ENCODE results near the gene ITPR1. TPM values are rescaled to one million over a fixed set of nuclear protein-coding genes. Genes with fewer than 3 reads are reported as not detected.

The ITPR1 gene
- polyA plus RNA-seq, 1 experiment, result 1.4 TPM

- Histone ChIP-seq H3K27me3 (ENCODE audit: control insufficient read depth, insufficient read depth, low read length) (no peaks in the 10 kb centered on the region), H3K36me3 (ENCODE audit: control insufficient read depth, insufficient read depth, low read length) (no peaks in the 10 kb centered on the region), H3K4me3 (ENCODE audit: low read depth, low read length) (no peak overlapping the region)
- POLR2A ChIA-PET, result no interaction called here
- TF ChIP-seq, protein P1, sequence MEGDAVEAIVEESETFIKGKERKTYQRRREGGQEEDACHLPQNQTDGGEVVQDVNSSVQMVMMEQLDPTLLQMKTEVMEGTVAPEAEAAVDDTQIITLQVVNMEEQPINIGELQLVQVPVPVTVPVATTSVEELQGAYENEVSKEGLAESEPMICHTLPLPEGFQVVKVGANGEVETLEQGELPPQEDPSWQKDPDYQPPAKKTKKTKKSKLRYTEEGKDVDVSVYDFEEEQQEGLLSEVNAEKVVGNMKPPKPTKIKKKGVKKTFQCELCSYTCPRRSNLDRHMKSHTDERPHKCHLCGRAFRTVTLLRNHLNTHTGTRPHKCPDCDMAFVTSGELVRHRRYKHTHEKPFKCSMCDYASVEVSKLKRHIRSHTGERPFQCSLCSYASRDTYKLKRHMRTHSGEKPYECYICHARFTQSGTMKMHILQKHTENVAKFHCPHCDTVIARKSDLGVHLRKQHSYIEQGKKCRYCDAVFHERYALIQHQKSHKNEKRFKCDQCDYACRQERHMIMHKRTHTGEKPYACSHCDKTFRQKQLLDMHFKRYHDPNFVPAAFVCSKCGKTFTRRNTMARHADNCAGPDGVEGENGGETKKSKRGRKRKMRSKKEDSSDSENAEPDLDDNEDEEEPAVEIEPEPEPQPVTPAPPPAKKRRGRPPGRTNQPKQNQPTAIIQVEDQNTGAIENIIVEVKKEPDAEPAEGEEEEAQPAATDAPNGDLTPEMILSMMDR (IDR thresholded peaks at IDR 0.05; ENCODE audit: insufficient read depth, low read depth, low read length), result no peak
- CTCF ChIA-PET, result interaction anchor here (0.8 kb wide), 1 partner anchor 310 kb away, joined by 3 read pairs; no protein-coding TSS in a partner anchor
- DNase-seq (ENCODE audit: low read depth), result no peak
Measured at GRCh38 chr3:4748701-4749378, 255.7 kb downstream of the ITPR1 start.

GRCh38 chr3:4749567-4750002 is 256.4 kb downstream of the ITPR1 start:
- DNase-seq (ENCODE audit: low read depth), result no peak
- H3K36me3 ChIP-seq (ENCODE audit: control insufficient read depth, insufficient read depth, low read length), result no peaks in the 10 kb centered on the region
- POLR2A ChIA-PET, result no interaction called here
- CTCF ChIA-PET, result no interaction called here
- peaks cover 4% of the 10 kb centered on the region; the same call in 1 of the 2 replicates for H3K27me3 ChIP-seq (ENCODE audit: control insufficient read depth, insufficient read depth, low read length)
- TF ChIP-seq, protein P1 (IDR thresholded peaks at IDR 0.05; ENCODE audit: insufficient read depth, low read depth, low read length), result no peak
- H3K4me3 ChIP-seq (ENCODE audit: low read depth, low read length), result no peak overlapping the region

- H3K36me3 ChIP-seq (ENCODE audit: control insufficient read depth, insufficient read depth, low read length), result no peaks in the 10 kb centered on the region
- H3K27me3 ChIP-seq (ENCODE audit: control insufficient read depth, insufficient read depth, low read length), result peaks cover 4% of the 10 kb centered on the region; the same call in 1 of the 2 replicates
- TF ChIP-seq, protein P1 (IDR thresholded peaks at IDR 0.05; ENCODE audit: insufficient read depth, low read depth, low read length), result no peak
- DNase-seq (ENCODE audit: low read depth), result no peak
- no peak overlapping the region for H3K4me3 ChIP-seq (ENCODE audit: low read depth, low read length)
- ChIA-PET CTCF (no interaction called here), POLR2A (no interaction called here)
Measured at GRCh38 chr3:4750306-4750968, 257.3 kb downstream of the ITPR1 start.

GRCh38 chr3:4751029-4751501 is 257.9 kb downstream of the ITPR1 start:
- TF ChIP-seq, protein P1 (IDR thresholded peaks at IDR 0.05; ENCODE audit: insufficient read depth, low read depth, low read length), result no peak
- Histone ChIP-seq H3K36me3 (ENCODE audit: control insufficient read depth, insufficient read depth, low read length) (no peaks in the 10 kb centered on the region), H3K4me3 (ENCODE audit: low read depth, low read length) (no peak overlapping the region), H3K27me3 (ENCODE audit: control insufficient read depth, insufficient read depth, low read length) (peaks cover 4% of the 10 kb centered on the region; the same call in 1 of the 2 replicates)
- ChIA-PET POLR2A (no interaction called here), CTCF (no interaction called here)
- DNase-seq (ENCODE audit: low read depth), result no peak

GRCh38 chr3:4751502-4752101 is 258.5 kb downstream of the ITPR1 start:
- Histone ChIP-seq H3K36me3 (ENCODE audit: control insufficient read depth, insufficient read depth, low read length) (no peaks in the 10 kb centered on the region), H3K4me3 (ENCODE audit: low read depth, low read length) (no peak overlapping the region), H3K27me3 (ENCODE audit: control insufficient read depth, insufficient read depth, low read length) (peaks cover 4% of the 10 kb centered on the region; the same call in 1 of the 2 replicates)
- TF ChIP-seq, protein P1 (IDR thresholded peaks at IDR 0.05; ENCODE audit: insufficient read depth, low read depth, low read length), result no peak
- CTCF ChIA-PET, result interaction anchor here (1.4 to 1.8 kb wide), 3 partner anchors 13 to 306 kb away, joined by 3 to 9 read pairs (median 6); no protein-coding TSS in a partner anchor
- POLR2A ChIA-PET, result no interaction called here
- peak; percentile 86 for DNase-seq (ENCODE audit: low read depth)
